NCI-H345 (cell line): ENCODE results near the gene SEMA3G.
A peak's percentile ranks its signal among the peaks of the same experiment; 100 is the strongest.

Source experiments
- DNase-seq: peaks from one replicate; lab custom pipeline; 2025; lab: John Stamatoyannopoulos, UW

Gene SEMA3G

DNA sequence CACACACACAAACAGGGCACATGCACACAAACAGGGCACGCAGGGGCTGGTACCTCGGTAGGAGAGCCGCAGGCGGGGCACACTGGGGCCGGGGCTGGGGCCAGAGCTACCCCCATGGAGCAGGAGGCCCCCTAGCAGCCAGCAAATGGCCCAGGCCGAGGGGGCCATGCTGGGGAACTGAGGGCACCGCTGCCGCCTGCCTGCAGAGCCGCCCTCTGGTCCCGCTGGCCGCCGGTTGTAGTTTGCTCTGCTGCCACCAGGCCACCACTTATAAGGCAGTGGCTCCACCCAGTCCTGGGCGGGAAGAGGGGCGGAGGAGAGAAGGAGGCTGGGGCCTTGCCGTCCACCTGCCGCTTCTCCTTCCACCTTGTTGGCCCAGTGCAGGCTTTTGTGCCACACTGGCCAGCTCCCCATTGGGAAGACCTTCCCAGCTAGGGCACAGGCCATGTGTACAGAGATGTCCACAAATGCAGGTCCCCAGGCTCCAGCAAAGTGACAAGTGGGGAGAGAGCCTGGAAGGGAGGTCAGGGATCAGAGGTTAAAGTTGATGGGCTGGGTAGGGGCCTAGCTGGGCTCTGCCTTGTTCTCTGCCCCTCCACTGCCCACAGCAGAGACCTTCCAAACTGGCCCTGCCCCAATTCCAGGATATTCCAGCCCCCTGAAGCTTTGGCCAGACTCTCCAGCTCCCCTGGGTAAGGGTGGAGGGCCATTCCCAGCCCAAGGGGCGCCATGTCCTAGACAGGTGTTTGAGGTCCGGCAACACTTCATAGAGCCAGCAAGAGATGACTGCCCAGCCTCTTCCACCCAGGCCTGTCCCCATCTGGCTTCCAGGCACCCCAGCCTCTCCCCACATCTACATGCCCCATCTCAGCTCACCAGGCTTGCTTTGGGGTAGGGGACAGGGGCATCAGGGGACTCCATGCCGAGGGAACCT is at the start of gene SEMA3G:
Gene SEMA3G, minus strand, starts transcription at position 244 of the 934 bp plus-strand sequence. Its CDS starts 76 bp downstream, at position 168.
- DNase-seq: peak; percentile 19

DNA sequence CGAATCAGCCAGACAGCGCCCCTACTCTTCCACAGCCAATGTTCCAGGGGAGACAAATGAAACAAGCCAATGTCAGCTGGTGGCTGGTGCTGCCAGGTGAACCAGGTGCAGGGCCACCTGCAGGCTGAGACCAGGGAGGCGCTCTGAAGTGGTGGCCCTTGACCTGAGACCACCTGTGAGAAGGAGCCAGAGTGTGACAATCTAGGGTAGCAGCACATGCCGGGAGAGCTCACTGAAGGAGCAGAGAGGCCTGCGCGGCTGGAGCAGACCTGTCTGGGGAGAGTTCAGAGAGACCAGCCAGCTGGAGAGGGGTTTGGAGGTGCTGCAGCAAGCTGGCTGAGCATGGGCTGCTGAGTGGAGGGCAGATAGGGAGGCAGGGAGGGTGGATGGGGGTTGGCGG is 49.5 kb upstream of the SEMA3G start:
- no peak for DNase-seq

DNA sequence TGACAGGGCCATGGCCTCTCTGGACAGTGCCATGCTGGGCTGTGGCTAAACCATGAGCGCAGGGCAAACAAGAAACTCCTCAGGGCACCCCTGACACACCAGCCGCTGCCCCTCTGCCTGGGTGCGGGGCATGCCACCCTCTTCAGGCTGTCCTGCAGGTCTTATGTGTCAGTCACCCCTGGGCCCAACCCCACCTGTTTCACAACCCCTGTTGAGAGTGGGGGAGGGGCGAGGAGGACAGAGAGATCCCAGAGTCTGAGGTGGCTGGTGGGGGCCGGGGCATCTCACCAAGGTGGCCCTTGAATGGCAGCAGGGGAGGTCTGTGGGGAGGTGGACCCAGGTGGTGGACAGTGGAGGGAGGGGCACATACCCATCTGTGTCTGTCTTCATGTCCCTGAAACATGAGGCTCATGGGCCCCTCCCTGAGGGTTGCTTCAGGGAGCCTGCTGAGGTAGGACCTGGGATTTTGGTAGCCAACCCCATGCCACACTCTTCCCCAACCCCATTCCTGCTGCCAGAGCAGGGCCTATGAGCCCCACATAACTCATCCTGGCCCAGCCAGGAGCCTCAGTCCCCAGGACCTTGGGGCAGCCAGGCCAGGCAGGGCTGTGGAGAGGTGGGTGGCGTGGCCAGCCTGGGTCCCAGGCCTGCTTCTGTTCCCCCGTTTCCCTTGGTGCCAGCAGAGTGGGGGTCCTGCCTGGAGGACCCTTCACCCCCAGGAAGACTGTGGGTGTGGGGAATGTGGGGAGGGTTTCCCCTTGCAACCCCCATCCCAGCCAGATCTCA is 48.5 kb upstream of the SEMA3G start:
- DNase-seq: no peak

DNA sequence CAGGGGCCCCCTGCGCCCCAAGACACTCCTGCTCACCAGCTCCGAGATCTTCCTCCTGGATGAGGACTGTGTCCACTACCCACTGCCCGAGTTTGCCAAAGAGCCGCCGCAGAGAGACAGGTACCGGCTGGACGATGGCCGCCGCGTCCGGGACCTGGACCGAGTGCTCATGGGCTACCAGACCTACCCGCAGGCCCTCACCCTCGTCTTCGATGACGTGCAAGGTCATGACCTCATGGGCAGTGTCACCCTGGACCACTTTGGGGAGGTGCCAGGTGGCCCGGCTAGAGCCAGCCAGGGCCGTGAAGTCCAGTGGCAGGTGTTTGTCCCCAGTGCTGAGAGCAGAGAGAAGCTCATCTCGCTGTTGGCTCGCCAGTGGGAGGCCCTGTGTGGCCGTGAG is 47.2 kb upstream of the SEMA3G start:
- no peak for DNase-seq

DNA sequence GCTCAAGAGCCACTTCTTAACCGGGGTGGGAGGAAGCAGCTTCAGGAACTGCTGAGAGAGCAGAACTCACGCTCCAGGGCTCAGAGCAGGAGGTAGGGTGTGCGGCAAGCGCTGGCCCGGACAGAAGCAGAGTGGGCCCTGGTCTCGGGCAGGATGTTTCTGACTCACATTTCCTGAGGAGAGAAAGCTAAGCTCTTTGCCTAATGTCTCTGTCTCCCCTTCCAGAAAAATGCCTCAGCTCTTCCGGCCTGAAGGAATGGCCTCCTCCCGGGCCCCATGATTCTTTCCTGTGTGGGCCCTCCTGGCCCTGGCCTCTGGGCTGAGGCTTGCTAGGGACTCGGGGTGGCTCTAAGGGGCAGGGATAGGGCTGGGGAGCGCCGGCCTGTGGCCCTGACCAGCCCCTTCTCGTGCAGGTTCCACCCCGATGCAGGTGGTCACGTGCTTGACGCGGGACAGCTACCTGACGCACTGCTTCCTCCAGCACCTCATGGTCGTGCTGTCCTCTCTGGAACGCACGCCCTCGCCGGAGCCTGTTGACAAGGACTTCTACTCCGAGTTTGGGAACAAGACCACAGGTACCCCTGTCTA is 46.1 kb upstream of the SEMA3G start:
- no peak for DNase-seq

DNA sequence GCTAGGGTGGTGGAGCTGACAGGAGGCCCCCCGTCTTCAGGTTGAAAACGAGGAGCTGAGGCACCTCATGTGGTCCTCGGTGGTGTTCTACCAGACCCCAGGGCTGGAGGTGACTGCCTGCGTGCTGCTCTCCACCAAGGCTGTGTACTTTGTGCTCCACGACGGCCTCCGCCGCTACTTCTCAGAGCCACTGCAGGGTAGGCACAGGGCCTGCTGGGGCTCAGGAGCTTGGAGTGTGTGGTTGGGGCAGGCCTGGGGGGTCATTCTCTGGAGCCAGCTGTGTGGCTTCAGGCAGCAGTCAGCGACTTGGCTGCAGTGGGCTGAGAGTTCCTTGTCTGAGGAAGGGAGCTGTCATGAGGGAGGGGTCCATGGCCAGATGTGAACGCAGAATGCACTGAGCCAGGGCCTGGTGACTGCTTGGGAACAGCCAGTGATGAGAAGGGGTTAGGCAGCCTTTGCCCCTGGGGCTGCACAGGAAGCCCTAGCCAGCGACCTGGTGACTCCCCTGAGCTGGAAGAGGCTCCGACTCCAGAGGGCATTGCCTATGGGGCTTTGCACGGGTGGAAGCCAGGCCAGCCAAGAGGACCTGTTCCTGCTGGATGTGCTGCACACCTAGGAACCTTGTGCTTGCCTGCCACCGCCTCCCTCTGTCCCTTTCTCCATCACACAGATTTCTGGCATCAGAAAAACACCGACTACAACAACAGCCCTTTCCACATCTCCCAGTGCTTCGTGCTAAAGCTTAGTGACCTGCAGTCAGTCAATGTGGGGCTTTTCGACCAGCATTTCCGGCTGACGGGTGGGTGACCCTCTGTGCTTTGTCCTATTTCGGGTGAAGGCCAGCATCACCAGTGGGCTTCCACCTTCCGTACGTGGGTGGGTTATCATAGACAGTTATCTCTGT is 45.4 kb upstream of the SEMA3G start:
- DNase-seq: no peak

DNA sequence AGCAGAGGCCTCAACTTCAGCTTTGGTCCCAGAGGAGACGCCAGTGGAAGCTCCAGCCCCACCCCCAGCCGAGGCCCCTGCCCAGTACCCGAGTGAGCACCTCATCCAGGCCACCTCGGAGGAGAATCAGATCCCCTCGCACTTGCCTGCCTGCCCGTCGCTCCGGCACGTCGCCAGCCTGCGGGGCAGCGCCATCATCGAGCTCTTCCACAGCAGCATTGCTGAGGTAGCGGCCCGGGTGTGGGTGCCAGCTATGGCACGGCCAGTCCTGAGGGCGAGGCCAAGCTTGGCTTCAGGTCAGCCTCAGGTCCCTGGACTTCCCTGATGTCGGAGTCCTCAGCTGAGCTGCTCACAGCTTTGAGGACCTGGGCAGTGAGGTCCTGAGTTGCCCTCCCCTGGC is 44.5 kb upstream of the SEMA3G start:
- DNase-seq: no peak

DNA sequence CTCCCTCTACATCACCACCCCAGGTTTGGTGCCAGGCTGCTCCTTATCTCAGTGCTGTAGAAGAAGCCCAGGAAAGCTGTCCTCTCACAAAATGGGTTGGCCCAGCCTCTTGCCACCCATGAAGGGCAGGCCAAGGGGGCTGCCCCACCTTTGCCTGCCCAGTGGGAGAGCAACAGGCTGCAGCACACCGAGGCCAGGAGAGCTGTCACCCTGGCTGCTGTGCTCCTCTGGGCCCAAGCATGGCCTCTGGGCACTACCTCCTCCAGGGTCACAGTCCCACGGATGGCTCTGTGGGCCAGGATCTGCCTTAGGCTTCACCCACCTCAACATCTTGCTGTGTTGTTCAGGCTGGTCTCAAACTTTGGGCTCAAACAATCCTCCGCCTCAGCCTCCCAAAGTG is 43.8 kb upstream of the SEMA3G start:
- no peak for DNase-seq

DNA sequence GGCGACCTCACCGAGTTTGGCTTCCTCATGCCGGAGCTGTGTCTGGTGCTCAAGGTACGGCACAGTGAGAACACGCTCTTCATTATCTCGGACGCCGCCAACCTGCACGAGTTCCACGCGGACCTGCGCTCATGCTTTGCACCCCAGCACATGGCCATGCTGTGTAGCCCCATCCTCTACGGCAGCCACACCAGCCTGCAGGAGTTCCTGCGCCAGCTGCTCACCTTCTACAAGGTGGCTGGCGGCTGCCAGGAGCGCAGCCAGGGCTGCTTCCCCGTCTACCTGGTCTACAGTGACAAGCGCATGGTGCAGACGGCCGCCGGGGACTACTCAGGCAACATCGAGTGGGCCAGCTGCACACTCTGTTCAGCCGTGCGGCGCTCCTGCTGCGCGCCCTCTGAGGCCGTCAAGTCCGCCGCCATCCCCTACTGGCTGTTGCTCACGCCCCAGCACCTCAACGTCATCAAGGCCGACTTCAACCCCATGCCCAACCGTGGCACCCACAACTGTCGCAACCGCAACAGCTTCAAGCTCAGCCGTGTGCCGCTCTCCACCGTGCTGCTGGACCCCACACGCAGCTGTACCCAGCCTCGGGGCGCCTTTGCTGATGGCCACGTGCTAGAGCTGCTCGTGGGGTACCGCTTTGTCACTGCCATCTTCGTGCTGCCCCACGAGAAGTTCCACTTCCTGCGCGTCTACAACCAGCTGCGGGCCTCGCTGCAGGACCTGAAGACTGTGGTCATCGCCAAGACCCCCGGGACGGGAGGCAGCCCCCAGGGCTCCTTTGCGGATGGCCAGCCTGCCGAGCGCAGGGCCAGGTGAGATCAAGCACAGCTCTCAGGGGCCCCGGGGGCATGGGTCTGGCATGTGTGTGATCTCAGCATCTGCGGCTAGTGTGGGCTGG is 43.1 kb upstream of the SEMA3G start:
- no peak for DNase-seq

DNA sequence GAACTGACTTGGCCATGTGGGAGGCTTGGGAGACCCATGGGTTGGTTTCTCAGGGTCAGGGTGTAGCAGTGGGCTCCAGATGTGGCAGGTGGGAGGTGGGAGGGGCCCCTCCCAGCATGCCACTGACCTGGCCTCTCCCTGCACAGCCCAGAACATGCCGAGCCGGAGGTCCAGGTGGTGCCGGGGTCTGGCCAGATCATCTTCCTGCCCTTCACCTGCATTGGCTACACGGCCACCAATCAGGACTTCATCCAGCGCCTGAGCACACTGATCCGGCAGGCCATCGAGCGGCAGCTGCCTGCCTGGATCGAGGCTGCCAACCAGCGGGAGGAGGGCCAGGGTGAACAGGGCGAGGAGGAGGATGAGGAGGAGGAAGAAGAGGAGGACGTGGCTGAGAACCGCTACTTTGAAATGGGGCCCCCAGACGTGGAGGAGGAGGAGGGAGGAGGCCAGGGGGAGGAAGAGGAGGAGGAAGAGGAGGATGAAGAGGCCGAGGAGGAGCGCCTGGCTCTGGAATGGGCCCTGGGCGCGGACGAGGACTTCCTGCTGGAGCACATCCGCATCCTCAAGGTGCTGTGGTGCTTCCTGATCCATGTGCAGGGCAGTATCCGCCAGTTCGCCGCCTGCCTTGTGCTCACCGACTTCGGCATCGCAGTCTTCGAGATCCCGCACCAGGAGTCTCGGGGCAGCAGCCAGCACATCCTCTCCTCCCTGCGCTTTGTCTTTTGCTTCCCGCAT is 42.3 kb upstream of the SEMA3G start:
- DNase-seq: no peak

DNA sequence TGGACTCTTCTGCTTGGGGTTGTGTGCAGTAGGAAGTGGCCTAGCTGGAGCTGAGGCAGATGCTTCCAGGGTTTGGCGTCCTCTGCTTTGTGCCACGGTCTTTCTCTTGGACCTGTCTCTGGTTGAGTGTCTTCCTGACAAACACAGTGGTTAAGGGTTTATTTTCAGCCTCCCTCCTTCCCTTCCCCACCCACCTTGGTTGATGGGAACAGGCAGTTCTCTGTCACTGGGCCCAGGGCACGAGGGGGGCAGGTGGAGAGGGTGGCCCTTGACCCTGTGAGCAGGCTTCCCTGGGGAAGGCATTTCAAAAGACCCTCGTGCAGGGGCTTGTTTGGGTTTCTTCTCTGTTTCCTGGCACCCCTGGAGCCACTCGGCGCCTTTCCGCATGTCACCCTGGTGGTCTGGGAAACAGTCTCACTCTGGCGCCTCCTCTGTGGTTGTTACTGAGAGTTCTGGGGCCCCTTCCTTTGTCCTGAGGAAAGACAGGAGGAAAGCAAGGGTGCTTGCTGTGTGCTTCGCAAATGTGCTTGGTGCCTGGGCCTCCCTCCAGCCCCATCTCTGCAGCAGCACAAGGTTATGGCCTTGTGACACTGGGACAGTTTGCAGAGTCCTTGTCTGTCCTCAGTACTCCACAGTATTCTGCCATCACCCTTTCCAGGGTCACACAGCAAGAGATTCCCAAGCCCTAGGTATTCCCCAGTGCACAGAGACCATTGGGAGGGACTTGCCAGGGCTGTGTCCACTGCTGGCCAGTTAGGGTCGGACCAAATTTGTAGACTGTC is 40.0 kb upstream of the SEMA3G start:
- no peak for DNase-seq

DNA sequence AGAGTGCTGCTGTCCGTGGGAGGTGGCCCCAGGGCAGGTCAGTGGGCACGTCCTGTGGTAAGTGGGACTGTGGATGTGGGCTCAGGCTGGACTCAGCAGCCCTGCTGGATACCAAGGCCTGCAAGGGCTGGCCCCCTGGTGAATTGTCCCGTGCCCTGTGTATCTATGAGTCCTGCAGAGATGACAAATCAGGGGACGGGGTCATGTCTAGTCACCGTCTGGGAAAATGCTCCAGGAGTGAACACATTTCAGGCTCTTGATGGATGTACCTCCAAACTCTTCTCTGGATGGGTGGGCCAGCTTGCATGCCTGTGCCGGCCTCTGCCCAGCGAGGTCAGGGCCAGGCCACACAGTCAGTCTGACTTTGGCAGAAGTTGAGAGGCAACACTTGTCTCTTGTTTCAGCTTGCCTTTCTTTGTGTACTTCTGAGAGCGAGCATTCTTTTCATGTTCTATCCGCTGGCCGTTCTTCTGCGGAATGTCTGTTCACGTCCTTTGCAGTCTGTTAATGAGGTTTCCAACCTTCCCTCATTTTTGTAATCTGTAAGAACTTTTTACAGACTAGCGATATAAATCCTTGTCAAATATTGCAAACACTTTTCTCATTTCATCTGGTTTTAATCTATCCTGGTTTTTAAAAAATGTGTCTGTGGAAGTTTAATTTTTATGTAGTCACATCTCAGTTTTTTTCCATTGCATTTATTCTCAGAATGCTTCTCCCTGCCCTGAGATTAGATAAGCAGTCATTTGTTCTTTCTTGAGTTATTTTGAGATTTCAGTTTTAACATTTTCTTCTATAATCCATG is 38.9 kb upstream of the SEMA3G start:
- no peak for DNase-seq

DNA sequence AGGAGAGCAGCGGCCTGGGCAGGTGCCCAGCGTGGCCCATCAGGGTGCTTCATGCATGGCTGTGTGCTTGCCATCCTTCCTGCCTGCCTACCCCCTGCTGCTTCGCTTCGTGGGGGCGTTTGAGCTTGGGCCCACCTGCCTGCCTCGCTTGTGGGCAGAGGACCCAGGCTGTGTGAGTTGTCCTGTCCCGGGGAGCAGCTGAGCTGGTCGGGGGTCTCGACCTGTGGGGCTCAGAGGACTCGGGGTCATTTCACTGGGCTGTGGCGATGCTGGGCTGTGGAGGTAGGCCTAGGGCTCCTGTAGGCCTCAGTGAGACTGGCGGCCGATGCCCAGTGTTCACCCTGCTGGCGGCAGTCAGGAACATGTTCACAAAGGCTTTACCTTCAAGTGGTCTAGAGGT is 38.2 kb upstream of the SEMA3G start:
- no peak for DNase-seq

DNA sequence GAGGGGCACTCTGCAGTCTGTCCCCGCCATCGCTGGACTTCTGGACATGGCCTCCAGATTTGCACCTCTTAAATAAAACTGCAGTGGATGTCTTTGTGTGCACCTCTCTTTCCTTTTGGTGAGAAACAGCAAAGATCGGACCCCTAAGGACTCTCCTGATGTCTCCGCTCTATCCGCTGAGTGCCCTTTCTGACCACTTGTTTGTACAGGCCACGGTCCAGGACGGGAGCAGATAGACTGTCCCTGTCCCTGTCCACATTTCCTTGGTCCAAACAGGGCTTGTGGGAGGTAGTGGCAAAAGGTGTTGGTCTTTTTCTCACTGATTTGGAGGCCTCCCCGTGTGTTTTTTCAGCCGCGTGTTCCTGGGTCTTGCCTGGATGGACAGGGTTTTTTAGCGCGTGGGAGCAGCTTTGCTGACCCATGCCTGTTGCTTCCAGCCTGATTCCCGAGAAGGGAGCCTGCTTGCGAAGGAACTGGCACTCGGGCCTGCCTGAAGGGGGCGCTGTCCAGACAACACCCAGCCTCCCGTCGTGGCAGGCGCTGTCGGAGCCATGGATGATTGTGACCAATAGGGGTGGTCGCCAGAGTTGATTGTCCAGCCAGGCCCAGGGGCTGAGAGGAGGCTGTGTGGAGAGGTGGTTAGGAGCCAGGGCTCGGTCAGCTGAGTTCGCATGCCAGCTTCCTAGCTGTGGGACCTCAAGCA is 37.1 kb upstream of the SEMA3G start:
- no peak for DNase-seq

DNA sequence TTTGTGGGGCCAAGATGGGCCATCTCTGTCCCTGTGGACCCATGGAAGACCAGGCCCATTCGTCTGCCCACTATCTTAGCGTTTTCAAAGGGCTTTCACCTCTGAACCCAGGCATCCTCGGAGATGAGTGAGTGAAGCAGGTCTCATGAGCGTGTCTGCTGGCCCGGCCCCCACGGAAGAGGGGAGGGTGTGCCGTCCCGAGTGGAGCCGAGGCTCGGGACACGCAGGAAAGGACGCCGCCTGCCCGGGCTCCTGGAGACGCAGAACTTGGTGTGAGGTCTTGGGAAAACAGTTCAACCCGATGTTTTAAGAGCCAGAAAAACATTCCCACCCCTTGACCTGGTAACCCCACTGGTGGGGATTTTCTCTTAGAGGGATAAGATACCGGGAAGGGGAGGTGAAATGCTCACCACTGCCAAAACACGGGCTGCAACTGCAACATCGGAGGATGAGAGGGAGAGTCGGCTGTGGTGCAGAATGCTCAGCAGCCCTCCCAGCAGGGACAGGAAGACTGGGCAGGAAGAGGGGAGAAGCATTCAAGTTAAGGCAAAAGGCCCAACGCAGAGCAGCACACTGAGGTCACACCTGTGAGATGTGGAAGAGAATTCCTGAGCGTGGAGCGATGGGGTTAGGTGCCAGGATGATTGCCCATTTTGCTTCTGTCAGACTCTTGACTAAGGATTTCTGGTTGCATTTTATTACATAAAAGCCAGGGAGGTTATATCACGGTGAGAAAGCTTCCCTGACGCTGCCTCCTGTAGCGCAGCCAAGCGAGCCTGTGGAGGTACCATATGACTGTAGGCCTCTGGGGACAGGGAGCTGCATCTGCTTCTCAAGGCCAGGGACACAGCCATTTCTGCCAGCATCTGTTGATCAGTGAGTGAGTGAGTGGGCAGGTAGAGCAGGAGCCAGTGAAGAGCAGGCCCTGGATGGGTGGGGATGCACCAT is 36.1 kb upstream of the SEMA3G start:
- no peak for DNase-seq

DNA sequence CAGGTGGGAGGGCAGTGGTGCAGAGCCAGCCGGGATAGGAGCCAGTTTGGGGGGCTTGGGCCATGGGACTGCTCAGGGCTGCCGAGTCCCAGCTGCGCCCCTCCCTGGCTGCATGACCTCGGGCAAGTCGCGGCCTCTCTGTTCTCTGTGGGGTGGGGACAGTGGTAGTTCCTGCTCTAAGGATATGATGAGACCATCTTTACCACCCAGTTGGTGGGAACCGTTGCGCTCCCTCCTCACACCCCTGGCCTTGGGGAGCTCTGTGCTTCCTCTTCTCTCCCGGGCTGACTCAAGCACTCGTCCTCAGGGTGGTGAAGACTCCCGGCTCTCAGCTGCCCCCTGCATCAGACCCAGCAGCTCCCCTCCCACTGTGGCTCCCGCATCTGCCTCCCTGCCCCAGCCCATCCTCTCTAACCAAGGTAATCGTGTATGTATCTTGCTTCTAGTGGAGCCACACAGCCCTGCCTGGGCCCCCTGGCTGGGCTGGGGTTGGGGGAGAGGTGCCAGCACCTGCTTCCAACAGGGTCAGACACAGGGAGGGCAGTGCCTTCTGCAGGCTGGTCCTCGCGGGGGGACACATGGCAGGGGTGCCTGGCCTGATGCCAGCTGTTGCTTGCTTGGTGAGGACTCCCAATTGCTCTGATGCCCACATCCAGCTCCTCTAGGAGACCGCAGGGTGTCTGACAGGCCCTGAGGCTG is 35.1 kb upstream of the SEMA3G start:
- no peak for DNase-seq
